NCI-H524 (cell line): Measurements from ENCODE around the gene F2RL3.

Experiments used
- DNase-seq, 2 experiments: peaks; one replicate each; lab custom pipeline; 2025; lab: John Stamatoyannopoulos, UW

Gene F2RL3

GRCh38 chr19:16895467-16896145 lies 6.8 kb downstream of the F2RL3 start:
- peak in 1 of 2 experiments; percentile 12 for DNase-seq

GRCh38 chr19:16896146-16897028 lies 7.6 kb downstream of the F2RL3 start:
- DNase-seq: no peak

- DNase-seq: no peak
Measured at GRCh38 chr19:16897029-16897855, 8.4 kb downstream of the F2RL3 start.

- no peak for DNase-seq
Measured at GRCh38 chr19:16897856-16898161, 9.0 kb downstream of the F2RL3 start.

GRCh38 chr19:16898361-16899015 lies 9.7 kb downstream of the F2RL3 start:
- no peak for DNase-seq

- peak in 1 of 2 experiments; percentile 19 for DNase-seq
Measured at GRCh38 chr19:16899566-16900075, 10.8 kb downstream of the F2RL3 start.

GRCh38 chr19:16901491-16902175 lies 12.8 kb downstream of the F2RL3 start:
- peak; percentile 23 to 60 for DNase-seq

- no peak for DNase-seq
Measured at GRCh38 chr19:16902545-16902944, 13.7 kb downstream of the F2RL3 start.

GRCh38 chr19:16903347-16903746 lies 14.5 kb downstream of the F2RL3 start:
- DNase-seq: no peak

- DNase-seq: no peak
Measured at GRCh38 chr19:16904599-16904998, 15.8 kb downstream of the F2RL3 start.

- DNase-seq: no peak
Measured at GRCh38 chr19:16908759-16909158, 20.0 kb downstream of the F2RL3 start.

GRCh38 chr19:16911046-16911445 lies 22.2 kb downstream of the F2RL3 start:
- no peak for DNase-seq

GRCh38 chr19:16912780-16913179 lies 24.0 kb downstream of the F2RL3 start:
- no peak for DNase-seq

- no peak for DNase-seq
Measured at GRCh38 chr19:16914421-16914820, 25.6 kb downstream of the F2RL3 start.

GRCh38 chr19:16915135-16915534 lies 26.3 kb downstream of the F2RL3 start:
- DNase-seq: no peak

- no peak for DNase-seq
Measured at GRCh38 chr19:16915734-16916133, 26.9 kb downstream of the F2RL3 start.

- no peak for DNase-seq
Measured at GRCh38 chr19:16917401-16917800, 28.6 kb downstream of the F2RL3 start.

GRCh38 chr19:16919496-16919895 lies 30.7 kb downstream of the F2RL3 start:
- no peak for DNase-seq

- DNase-seq: no peak
Measured at GRCh38 chr19:16920816-16921529, 32.2 kb downstream of the F2RL3 start.

- no peak for DNase-seq
Measured at GRCh38 chr19:16921766-16922591, 33.2 kb downstream of the F2RL3 start.
